ENCODE results near the gene TLDC2. TPM values are rescaled to one million over a fixed set of nuclear protein-coding genes. Genes with fewer than 3 reads are reported as not detected.

Gene TLDC2
- total RNA-seq, 2 donors from 2014 or later: 1.6 TPM; not detected in 1

GRCh38 chr20:36881888-36882287 lies 6.0 kb downstream of the TLDC2 start:
- H3K4me1 ChIP-seq (ENCODE audit: control insufficient read depth in 1 of 2, low read depth in 2 of 2): peaks cover under 1 to 3% of the 10 kb centered on the region in 2 donors
- no peaks in the 10 kb centered on the region for H3K9me3 ChIP-seq
- TF ChIP-seq CTCF (IDR thresholded peaks at IDR 0.05): no peak
- H3K36me3 ChIP-seq: no peaks in the 10 kb centered on the region
- no peak overlapping the region for H3K4me3 ChIP-seq
- ATAC-seq (ENCODE audit: insufficient number of reproducible peaks, low FRiP score, low read depth) (no peak), DNase-seq (ENCODE audit: low spot score) (no peak)
- no peaks in the 10 kb centered on the region for H3K27me3 ChIP-seq (replicated peaks; ENCODE audit: insufficient read depth)
- no peak overlapping the region for H3K27ac ChIP-seq

GRCh38 chr20:36883977-36884535 lies 8.1 kb downstream of the TLDC2 start:
- Histone ChIP-seq H3K4me1 (ENCODE audit: control insufficient read depth in 1 of 2, low read depth in 2 of 2) (peaks cover 6 to 12% of the 10 kb centered on the region in 2 donors), H3K9me3 (no peaks in the 10 kb centered on the region), H3K27ac (no peak overlapping the region), H3K4me3 (no peak overlapping the region), H3K27me3 (replicated peaks; ENCODE audit: insufficient read depth) (no peaks in the 10 kb centered on the region), H3K36me3 (no peaks in the 10 kb centered on the region)
- ATAC-seq (ENCODE audit: insufficient number of reproducible peaks, low FRiP score, low read depth): no peak
- no peak for TF ChIP-seq CTCF (IDR thresholded peaks at IDR 0.05)
- DNase-seq (ENCODE audit: low spot score): no peak

- Histone ChIP-seq H3K27me3 (replicated peaks; ENCODE audit: insufficient read depth) (no peaks in the 10 kb centered on the region), H3K4me3 (no peak overlapping the region)
- no peak for ATAC-seq (ENCODE audit: insufficient number of reproducible peaks, low FRiP score, low read depth)
Observed at GRCh38 chr20:36885356-36885755, 9.4 kb downstream of the TLDC2 start.

GRCh38 chr20:36886859-36887751 lies 11.2 kb downstream of the TLDC2 start:
- H3K4me1 ChIP-seq (ENCODE audit: control insufficient read depth in 1 of 2, low read depth in 2 of 2): peaks cover 6 to 12% of the 10 kb centered on the region in 2 donors
- H3K36me3 ChIP-seq: peaks cover 15% of the 10 kb centered on the region
- H3K27me3 ChIP-seq (replicated peaks; ENCODE audit: insufficient read depth): no peaks in the 10 kb centered on the region
- H3K9me3 ChIP-seq: no peaks in the 10 kb centered on the region
- ATAC-seq (ENCODE audit: insufficient number of reproducible peaks, low FRiP score, low read depth): no peak
- H3K27ac ChIP-seq: no peak overlapping the region
- H3K4me3 ChIP-seq: peak overlapping the region; percentile 49
- DNase-seq (ENCODE audit: low spot score): no peak
- TF ChIP-seq CTCF (IDR thresholded peaks at IDR 0.05): peak; percentile 94

More at GRCh38 chr20:36885356-36885755, 9.4 kb downstream of the TLDC2 start:
- H3K9me3 ChIP-seq: no peaks in the 10 kb centered on the region
- TF ChIP-seq CTCF (IDR thresholded peaks at IDR 0.05): no peak
- peaks cover 6 to 12% of the 10 kb centered on the region in 2 donors for H3K4me1 ChIP-seq (ENCODE audit: control insufficient read depth in 1 of 2, low read depth in 2 of 2)
- H3K36me3 ChIP-seq: no peaks in the 10 kb centered on the region
- DNase-seq (ENCODE audit: low spot score): no peak
- no peak overlapping the region for H3K27ac ChIP-seq

- Histone ChIP-seq H3K4me1 (ENCODE audit: control insufficient read depth in 1 of 2, low read depth in 2 of 2) (peaks cover 6 to 12% of the 10 kb centered on the region in 2 donors), H3K4me3 (no peak overlapping the region), H3K36me3 (peaks cover 20% of the 10 kb centered on the region), H3K27me3 (replicated peaks; ENCODE audit: insufficient read depth) (no peaks in the 10 kb centered on the region), H3K9me3 (no peaks in the 10 kb centered on the region), H3K27ac (no peak overlapping the region)
- no peak for TF ChIP-seq CTCF (IDR thresholded peaks at IDR 0.05)
- DNase-seq (ENCODE audit: low spot score) (no peak), ATAC-seq (ENCODE audit: insufficient number of reproducible peaks, low FRiP score, low read depth) (no peak)
Observed at GRCh38 chr20:36887752-36888090, 11.8 kb downstream of the TLDC2 start.

Measured in thoracic aorta (tissue), 2 donors.